HG03457 (cell line): ENCODE measurements around the gene DNALI1.
"Not testable (repeated sequence)": the region's sequence is repeated elsewhere in the genome, so short reads cannot be mapped to it uniquely, and the experiment has no call there.

Source experiments
- ATAC-seq: cut with Tn5 transposase; IDR thresholded peaks from one replicate; pipeline ENCODE4 v1.9.1; 2021; ENCODE audit warnings: moderate number of reproducible peaks; ENCODE audit not compliant: unreplicated experiment

Gene DNALI1

DNA sequence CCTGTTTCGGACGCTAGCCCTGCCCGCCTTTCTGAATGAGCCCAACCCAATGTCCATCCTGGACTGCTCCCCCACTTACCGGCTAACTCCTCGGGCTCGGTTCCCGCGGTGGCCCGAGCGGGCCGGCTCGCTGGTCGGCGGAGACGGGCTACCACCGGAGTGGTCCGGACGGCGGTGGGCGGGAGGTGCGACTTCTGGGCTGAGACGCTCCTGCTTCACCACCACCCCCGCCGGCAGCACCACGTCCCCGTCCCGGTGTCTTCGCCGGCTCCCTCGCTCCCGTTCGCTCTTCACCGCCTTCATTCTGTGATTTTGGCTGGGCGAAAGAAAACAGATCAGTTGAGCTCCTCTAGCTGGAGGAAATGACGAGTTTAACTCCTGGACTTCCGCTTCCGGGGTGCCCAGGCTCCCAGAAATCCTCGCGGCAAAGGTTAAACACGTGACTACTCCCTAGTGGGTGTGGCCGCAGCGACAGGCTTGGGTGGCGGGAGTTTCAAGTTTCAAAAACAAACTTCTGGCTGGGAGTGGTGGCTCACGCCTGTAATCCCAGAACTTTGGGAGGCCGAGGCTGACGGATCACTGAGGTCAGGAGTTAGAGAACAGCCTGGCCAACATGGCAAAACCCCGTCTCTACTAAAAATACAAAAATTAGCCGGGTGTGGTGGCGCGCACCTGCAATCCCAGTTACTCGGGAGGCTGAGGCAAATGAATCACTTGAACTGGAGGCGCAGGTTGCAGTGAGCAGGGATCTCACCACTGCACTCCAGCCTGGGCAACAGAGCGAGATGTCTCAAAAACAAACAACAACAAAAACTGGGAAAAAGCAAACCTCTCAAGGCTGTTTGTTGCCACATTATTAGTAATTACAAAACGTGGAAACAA, 2.6 kb upstream of the DNALI1 start, which contains the start of gene SNIP1:
Gene SNIP1, minus strand, starts transcription at position 367 of the 882 bp plus-strand sequence. Its CDS starts 64 bp downstream, at position 303.
- peak; percentile 53 for ATAC-seq

- ATAC-seq, result no peak
These were observed 662 bp downstream of the DNALI1 start for GRCh38 chr1:37557402-37557801.

DNA sequence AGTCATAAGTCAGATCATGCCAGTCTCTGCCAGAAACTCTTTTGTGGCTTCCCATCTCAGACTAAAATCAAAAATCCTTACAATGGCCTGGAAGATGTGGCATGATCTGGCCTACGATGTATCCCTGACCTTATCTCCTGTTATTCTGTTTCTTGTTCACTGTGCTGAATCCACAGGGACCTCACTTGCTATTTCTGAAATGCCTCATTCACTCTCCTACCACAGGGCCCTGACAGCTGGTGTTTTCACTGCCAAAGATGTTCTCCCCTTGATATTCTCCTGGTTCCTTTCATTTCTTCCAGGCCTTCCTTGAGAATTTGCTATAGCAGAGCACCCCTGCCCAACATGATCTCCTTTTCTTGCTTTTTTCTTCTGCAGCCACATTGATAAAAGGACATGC, 1.7 kb downstream of the DNALI1 start:
- ATAC-seq, result no peak

- no peak for ATAC-seq
These were observed 2.3 kb downstream of the DNALI1 start for GRCh38 chr1:37559080-37559479.

DNA sequence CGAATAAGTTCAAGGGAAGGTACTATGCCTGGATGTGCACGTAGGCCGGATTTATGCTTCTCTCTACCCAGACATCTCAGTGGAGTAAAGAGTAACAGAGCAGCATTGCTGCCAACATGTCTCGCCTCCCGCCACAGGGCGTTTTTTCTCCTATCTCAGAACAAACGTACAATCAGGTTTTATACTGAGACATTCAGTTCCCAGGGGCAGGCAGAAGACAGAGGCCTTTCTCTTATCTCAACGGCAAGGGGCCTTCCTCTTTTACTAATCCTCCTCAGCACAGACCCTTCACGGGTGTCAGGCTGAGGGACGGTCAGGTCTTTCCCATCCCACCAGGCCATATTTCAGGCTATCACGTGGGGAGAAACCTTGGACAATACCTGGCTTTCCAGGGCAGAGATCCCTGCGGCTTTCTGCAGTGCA, 3.2 kb downstream of the DNALI1 start:
- not testable (repeated sequence) for ATAC-seq

DNA sequence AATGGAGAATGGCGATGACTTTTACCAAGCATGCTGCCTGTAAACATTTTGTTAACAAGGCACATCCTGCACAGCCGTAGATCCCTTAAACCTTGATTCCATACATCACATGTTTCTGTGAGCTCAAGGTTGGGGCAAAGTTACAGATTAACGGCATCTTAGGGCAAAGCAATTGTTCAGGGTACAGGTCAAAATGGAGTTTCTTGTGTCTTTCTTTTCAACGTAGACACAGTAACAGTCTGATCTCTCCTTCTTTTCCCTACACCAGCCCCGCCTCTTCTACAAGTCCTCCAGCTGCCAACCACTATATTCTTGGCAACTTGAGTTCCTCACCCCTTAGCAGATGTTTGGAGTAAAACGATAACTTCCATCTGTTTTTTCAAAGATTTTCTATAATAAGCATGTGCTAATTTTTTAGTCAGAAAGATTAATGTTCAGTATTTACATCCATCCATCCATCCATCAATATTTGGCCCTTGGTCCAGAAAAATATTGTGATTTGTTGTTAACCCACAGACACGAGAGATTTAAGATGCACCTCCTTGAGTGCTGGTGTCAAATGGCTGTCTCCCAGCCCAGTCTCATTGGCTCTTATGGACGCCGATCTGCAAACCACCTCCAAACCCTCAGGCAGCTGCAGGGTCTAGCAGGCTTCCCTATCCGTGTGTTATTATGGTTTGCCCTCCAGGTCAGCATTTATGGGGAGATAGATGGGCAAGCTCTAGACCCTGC, 3.8 kb downstream of the DNALI1 start:
- ATAC-seq, result no peak

- ATAC-seq, result no peak
These were observed 4.7 kb downstream of the DNALI1 start for GRCh38 chr1:37561133-37562132.

DNA sequence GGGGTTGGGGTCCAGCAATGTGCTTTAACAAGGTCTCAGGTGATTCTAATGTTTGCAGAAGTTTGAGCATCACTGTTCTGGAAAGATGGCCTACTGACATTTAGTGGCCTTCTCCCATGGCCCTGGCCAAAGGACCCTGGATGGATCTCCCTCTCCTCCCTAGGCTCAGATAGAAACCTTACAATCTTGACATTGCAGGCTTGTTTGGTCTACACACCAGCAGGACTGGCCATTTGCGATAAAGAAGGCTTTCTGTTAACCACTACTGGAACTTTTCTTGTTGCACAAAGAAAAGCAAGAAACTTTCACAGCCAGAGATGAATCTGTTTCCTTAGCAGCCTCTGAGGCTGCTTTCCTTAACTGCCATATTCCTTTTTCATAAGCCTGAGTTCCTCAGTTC, 6.2 kb downstream of the DNALI1 start:
- ATAC-seq, result no peak

DNA sequence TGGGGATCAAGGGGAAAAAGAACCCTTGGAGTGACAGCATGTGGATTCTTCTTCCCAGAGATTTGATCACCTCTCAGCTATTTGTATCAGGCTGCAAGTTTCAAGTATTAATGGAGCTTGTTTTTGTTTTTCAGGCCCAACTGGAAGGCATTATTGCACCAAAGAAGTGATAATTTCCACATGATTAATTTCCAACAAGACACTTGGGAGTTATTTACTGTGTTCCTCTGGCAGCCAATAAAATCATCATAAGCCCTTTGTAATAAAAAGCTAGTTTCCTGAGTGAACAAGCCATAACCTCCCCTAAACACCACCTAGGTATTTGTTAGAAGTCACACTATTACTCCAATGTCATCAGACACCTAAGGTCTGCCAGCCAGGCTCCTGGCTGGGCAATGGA, 8.2 kb downstream of the DNALI1 start:
- no peak for ATAC-seq

DNA sequence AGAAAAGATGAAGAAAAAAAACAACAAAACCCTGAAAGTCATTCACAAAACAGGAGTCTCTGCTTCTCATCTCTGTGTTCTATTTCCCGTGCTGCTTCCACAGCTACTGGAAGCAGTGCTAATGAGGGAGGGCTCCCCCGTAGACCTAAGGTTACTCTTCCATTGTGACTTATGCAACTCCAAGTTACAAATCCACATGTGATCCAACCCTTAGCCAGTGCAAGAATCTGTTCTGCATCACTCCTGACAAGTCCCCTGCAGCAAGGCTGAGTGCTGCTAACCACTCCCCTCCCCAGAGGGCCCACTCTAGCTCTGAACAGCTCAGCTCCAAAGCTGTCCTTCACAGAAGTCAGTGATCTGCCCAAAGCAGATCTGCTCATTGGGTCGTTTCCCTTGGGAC, 10.3 kb downstream of the DNALI1 start:
- no peak for ATAC-seq

GRCh38 chr1:37570528-37571334, 14.0 kb downstream of the DNALI1 start:
- no peak for ATAC-seq

DNA sequence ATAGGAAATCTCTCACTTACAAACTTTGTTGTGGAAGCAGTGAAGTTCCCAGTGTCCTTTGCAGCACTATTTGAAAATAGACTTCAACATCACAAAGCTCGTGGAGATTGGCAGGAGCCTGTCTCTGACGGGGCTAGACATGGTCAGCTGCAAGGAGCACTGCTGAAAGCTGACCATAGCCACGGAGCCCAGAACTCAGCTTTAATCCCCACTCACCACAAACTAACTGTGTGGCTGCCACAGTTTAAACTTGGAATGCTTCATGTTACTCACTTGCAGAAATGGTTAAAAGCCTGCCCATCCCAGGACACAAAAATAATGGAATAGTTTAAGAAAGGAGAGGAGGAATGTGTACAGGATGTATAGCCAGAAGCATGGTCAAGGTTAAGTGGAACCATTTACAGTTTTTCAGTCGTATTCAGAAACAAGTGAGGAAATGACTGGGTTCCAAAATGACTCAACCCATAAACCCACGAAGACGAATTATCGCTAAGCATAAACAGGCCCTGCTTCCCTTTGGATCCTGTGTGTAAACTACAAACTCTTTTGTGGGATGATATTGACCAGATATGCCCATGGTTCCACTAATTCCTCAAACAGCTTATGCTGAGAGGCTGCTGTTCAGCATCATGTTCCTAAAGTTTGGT, 18.2 kb downstream of the DNALI1 start:
- no peak for ATAC-seq

GRCh38 chr1:37575692-37576091, 19.0 kb downstream of the DNALI1 start:
- ATAC-seq, result no peak

DNA sequence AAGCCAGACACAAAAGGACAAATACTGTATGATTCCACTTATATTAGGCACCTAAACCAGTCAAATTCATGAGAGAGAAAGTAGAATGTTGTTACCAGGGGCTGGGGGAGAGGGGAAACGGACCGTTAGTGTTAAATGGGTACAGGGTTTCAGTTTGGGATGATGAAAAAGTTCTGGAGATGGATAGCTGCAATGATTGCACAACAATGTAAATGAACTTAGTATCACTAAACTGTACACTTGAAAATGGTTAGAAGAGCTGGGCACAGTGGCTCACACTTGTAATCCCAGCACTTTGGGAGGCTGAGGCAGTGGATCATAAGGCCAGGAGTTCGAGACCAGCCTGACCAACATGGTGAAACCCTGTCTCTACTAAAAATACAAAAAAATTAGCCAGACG, 27.8 kb downstream of the DNALI1 start:
- ATAC-seq, result not testable (repeated sequence)

- no peak for ATAC-seq
These were observed 32.2 kb downstream of the DNALI1 start for GRCh38 chr1:37588939-37589338.

- ATAC-seq, result no peak
These were observed 37.0 kb downstream of the DNALI1 start for GRCh38 chr1:37593726-37594125.

GRCh38 chr1:37595440-37596181, 38.9 kb downstream of the DNALI1 start, which contains the start of gene GNL2:
Gene GNL2, minus strand, starts transcription at chr1:37595937. Its CDS starts 115 bp downstream, at chr1:37595822.
- ATAC-seq, result peak; percentile 85

DNA sequence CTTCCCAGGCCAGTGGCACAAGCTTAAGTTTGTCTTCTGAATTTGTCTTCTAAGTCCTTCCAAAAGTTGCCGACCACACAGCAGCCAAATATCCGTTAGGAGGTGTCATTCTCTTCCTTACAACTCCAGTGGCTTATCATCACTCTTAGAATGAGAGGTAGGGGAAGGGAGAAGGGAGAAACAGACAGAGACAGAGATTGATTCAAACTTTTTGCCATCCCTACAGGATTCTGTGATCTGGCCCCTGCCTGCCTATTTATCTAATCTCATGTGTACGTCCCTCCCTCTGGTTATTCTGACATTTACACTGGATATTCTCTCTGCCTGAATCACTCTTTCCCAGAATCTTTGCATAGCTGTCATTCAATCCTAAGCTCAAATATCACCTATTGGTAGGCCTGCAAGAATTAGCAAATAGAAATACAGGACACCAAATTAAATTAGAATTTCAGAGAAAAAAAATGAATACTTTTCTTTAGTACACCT, 39.5 kb downstream of the DNALI1 start:
- ATAC-seq, result no peak
